Activated B cell treated with CpG ODN at 0.5 μM for 24 hours (primary cell): ENCODE results near the gene IRGC. TPM values are rescaled to one million over a fixed set of nuclear protein-coding genes. Genes with fewer than 3 reads are reported as not detected.

Experiments
- ATAC-seq: fragments of 200-7000 bp; cut with Tn5 transposase; one replicate; pipeline ENCODE4 v1.10.0; 2021; ENCODE audit warnings: low read depth, mild to moderate bottlenecking, moderate library complexity
- CTCF ChIA-PET: fragments of 350-600 bp; sonication (Branson Sonifier 250); formaldehyde crosslinking; loops from one replicate; lab custom pipeline; 2021; ENCODE audit warnings: antibody characterized with exemption; lab: Charles Lee
- POLR2A ChIA-PET: fragments of 350-600 bp; sonication (Branson Sonifier 250); formaldehyde crosslinking; loops from one replicate; lab custom pipeline; 2021; ENCODE audit warnings: antibody characterized with exemption; lab: Charles Lee
- DNase-seq: peaks from one replicate; pipeline ENCODE4 v3.0.0; 2022
- H3K27ac Mint-ChIP-seq: one replicate; pipeline ENCODE4 v1.8.0; 2020; ENCODE audit warnings: mixed read lengths
- H3K27me3 Mint-ChIP-seq: one replicate; pipeline ENCODE4 v1.8.0; 2021; ENCODE audit warnings: mixed read lengths
- H3K36me3 Mint-ChIP-seq: one replicate; pipeline ENCODE4 v1.8.0; 2021; ENCODE audit warnings: low read depth, mixed read lengths
- H3K4me1 Mint-ChIP-seq: one replicate; pipeline ENCODE4 v1.8.0; 2021; ENCODE audit warnings: mixed read lengths
- H3K4me3 Mint-ChIP-seq: one replicate; pipeline ENCODE4 v1.8.0; 2020; ENCODE audit warnings: mild to moderate bottlenecking, mixed read lengths
- H3K9me3 Mint-ChIP-seq: one replicate; pipeline ENCODE4 v1.8.0; 2020; ENCODE audit warnings: mixed read lengths
- intact Hi-C: fragments of 100-400 bp; cut with micrococcal nuclease; formaldehyde crosslinking; loops from one replicate; pipeline ENCODE4 v1.15.1; 2024
- total RNA-seq: library from RNA; stranded (reverse); gene quantifications from 2 replicates; pipeline ENCODE4 v1.2.3, GENCODE V29; 2022
- TF ChIP-seq, protein P1 (sequence below): fragments of 200-600 bp; IDR thresholded peaks from one replicate; pipeline ENCODE4 v1.8.0; 2022; ENCODE audit warnings: antibody characterized with exemption, mild to moderate bottlenecking

The IRGC gene
- total RNA-seq, 1 donor from 2014 or later: not detected

DNA sequence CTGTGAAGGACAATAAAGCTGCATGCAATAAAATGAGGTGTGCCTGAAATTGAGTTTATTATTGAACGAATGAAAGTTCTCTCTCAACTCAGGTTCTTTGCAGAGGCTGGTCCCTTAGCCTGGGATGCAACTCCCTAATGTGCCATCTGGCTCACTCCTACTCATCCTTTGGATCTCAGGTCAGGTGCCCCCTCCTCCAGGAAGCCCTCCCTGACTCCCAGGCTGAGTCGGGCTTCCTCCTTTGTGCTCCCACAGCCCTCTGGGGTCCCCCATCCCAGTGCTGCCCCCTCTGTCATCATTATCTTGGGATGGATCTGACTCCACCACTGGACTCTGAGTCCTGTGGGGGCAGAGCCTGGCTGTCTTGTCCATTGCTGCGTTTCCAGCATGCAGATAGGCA is 2.7 kb upstream of the IRGC start:
- no peak overlapping the region for H3K27ac Mint-ChIP-seq

DNA sequence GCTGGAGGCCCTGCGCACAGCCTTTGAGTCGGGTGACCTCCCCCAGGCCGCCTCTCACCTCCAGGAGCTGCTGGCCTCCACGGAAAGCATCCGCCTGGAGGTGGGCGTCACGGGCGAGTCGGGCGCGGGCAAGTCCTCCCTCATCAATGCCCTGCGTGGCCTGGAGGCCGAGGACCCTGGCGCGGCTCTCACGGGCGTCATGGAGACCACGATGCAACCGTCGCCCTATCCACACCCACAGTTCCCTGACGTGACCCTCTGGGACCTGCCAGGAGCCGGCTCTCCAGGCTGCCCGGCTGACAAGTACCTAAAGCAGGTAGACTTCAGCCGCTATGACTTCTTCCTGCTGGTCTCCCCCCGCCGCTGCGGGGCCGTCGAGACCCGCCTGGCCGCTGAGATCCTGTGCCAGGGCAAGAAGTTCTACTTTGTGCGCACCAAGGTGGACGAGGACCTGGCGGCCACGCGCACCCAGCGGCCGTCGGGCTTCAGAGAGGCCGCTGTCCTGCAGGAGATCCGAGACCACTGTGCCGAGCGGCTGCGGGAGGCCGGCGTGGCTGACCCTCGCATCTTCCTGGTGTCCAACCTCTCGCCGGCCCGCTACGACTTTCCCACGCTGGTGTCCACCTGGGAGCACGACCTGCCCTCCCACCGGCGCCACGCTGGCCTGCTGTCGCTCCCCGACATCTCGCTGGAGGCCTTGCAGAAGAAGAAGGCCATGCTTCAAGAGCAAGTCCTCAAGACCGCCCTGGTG is 2.9 kb downstream of the IRGC start:
- no peaks in the 10 kb centered on the region for H3K36me3 Mint-ChIP-seq
- intact Hi-C loops: no loop called here
- CTCF ChIA-PET: no interaction called here
- DNase-seq: no peak
- H3K9me3 Mint-ChIP-seq: no peaks in the 10 kb centered on the region
- H3K4me1 Mint-ChIP-seq: peaks cover 2% of the 10 kb centered on the region
- POLR2A ChIA-PET: no interaction called here
- TF ChIP-seq, protein P1, sequence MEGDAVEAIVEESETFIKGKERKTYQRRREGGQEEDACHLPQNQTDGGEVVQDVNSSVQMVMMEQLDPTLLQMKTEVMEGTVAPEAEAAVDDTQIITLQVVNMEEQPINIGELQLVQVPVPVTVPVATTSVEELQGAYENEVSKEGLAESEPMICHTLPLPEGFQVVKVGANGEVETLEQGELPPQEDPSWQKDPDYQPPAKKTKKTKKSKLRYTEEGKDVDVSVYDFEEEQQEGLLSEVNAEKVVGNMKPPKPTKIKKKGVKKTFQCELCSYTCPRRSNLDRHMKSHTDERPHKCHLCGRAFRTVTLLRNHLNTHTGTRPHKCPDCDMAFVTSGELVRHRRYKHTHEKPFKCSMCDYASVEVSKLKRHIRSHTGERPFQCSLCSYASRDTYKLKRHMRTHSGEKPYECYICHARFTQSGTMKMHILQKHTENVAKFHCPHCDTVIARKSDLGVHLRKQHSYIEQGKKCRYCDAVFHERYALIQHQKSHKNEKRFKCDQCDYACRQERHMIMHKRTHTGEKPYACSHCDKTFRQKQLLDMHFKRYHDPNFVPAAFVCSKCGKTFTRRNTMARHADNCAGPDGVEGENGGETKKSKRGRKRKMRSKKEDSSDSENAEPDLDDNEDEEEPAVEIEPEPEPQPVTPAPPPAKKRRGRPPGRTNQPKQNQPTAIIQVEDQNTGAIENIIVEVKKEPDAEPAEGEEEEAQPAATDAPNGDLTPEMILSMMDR: no peak
- no peak for ATAC-seq
- no peak overlapping the region for H3K4me3 Mint-ChIP-seq
- peaks cover 2% of the 10 kb centered on the region for H3K27me3 Mint-ChIP-seq
- no peak overlapping the region for H3K27ac Mint-ChIP-seq

More for the DNA sequence above, 2.7 kb upstream of the IRGC start:
- no peak for ATAC-seq
- Mint-ChIP-seq H3K36me3 (no peaks in the 10 kb centered on the region), H3K9me3 (peaks cover 3% of the 10 kb centered on the region), H3K4me1 (no peaks in the 10 kb centered on the region), H3K4me3 (no peak overlapping the region), H3K27me3 (peaks cover 15% of the 10 kb centered on the region)
- TF ChIP-seq, protein P1: no peak
- CTCF ChIA-PET: no interaction called here
- intact Hi-C loops: no loop called here
- POLR2A ChIA-PET: no interaction called here
- DNase-seq: no peak

DNA sequence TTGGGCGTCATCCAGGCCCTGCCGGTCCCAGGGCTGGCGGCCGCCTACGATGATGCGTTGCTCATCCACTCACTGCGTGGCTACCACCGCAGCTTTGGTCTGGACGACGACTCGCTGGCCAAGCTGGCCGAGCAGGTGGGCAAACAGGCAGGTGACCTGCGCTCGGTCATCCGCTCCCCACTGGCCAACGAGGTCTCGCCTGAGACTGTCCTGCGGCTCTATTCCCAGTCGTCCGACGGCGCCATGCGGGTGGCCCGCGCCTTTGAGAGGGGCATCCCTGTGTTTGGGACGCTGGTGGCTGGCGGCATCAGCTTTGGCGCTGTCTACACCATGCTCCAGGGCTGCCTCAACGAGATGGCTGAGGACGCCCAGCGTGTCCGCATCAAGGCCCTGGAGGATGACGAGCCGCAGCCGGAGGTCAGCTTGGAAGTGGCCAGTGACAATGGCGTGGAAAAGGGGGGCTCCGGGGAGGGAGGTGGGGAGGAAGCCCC is 3.5 kb downstream of the IRGC start:
- no peak overlapping the region for H3K27ac Mint-ChIP-seq
- CTCF ChIA-PET: no interaction called here
- ATAC-seq: no peak

DNA sequence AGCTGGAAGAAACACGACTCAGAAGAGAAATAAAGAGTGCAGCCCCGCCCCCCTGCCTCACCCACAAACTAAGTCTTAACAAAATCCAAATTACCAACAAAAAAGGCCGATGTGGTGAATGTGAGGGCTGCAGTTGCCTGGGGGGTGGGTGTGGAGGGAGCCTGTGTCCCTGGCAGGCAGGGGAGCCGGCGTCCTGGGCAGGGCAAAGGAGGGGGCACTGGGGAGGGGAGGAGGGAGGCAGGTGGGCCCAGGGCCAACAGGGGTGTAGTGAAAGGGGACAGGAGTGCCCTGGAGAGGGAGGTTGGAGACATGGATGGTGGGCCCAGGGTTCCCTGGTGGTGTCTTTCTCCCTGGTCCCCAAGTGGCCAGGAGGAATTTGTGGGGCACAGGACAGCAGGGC is 4.0 kb downstream of the IRGC start:
- ChIA-PET CTCF (no interaction called here), POLR2A (no interaction called here)
- DNase-seq (no peak), ATAC-seq (no peak)
- Mint-ChIP-seq H3K27ac (no peak overlapping the region), H3K4me1 (peaks cover 10% of the 10 kb centered on the region), H3K4me3 (no peak overlapping the region), H3K9me3 (no peaks in the 10 kb centered on the region), H3K36me3 (no peaks in the 10 kb centered on the region), H3K27me3 (no peaks in the 10 kb centered on the region)
- TF ChIP-seq, protein P1: no peak
- intact Hi-C loops: loop anchor here (10.0 kb wide), 1 partner anchor 55 kb away; no protein-coding TSS in a partner anchor

More for the DNA sequence above, 3.5 kb downstream of the IRGC start:
- Mint-ChIP-seq H3K4me1 (peaks cover 7% of the 10 kb centered on the region), H3K27me3 (peaks cover 2% of the 10 kb centered on the region), H3K4me3 (no peak overlapping the region), H3K36me3 (no peaks in the 10 kb centered on the region), H3K9me3 (no peaks in the 10 kb centered on the region)
- DNase-seq: no peak
- intact Hi-C loops: no loop called here
- TF ChIP-seq, protein P1: no peak
- POLR2A ChIA-PET: no interaction called here

DNA sequence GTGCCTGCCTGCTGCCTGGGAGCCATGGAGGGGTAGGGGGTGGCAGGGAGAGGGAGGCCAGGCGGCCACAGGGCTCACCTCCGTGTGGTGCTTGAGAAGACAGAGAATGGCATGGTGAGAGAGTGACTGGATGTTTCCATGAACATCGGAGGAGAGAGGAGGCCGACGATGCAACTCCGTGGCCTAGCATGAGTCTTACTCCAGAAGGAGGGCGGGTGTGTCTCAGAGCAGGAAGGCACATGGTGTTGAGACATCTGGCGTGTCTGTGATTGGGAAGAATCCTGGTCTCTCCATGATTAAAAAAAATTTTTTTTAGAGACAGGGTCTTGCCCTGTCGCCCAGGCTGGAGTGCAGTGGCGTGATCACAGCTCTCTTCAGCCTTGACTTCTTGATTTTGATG is 5.1 kb downstream of the IRGC start:
- ChIA-PET POLR2A (interaction anchor here (0.6 kb wide), 1 partner anchor 52 kb away, joined by 5 read pairs; no protein-coding TSS in a partner anchor), CTCF (no interaction called here)
- no peak overlapping the region for H3K27ac Mint-ChIP-seq
- intact Hi-C loops: loop anchor here (10.0 kb wide), 1 partner anchor 56 kb away; no protein-coding TSS in a partner anchor
- H3K4me1 Mint-ChIP-seq: peaks cover 20% of the 10 kb centered on the region
- no peaks in the 10 kb centered on the region for H3K27me3 Mint-ChIP-seq
- no peaks in the 10 kb centered on the region for H3K36me3 Mint-ChIP-seq
- DNase-seq: no peak
- H3K9me3 Mint-ChIP-seq: no peaks in the 10 kb centered on the region
- no peak overlapping the region for H3K4me3 Mint-ChIP-seq
- no peak for ATAC-seq
- TF ChIP-seq, protein P1: no peak
